ENCODE results near the gene SEPTIN2.
"Not testable (repeated sequence)": the region's sequence is repeated elsewhere in the genome, so short reads cannot be mapped to it uniquely, and the experiment has no call there.

Gene SEPTIN2

DNA sequence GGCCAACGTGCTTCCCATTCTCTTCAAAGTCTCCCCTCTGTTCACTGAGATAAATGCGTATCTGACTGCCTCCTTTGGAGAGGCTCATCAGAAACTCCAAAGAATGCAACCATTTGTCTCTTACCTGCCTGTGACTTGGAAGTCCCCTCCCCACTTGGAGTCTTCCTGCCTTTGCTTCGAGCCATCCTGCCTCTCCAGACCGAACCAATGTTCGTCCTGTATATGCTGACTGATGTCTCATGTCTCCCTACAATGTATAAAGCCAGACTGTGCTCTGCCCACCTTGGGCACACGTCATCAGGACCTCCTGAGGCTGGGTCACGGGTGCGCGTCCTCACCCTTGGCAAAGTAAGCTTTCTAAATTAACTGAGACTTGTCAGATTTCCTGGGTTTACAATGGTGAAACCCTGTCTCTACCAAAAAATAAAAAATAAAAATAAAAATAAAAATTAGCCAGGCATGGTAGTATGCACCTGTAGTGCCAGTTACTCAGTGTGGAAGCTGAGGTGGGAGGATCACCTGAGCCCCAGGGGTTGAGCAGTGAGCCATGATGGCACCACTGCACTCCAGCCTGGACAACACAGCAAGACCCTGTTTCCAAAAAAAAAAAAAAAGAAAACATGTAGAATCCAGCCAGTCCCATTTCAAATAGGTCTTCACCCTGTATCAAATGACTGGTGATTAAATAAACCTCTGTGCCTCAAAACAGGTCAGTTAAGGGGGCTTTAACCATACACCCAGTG lies 29.2 kb upstream of the SEPTIN2 start:
- no peak for DNase-seq (ENCODE audit: low read depth in 2 of 2)

DNA sequence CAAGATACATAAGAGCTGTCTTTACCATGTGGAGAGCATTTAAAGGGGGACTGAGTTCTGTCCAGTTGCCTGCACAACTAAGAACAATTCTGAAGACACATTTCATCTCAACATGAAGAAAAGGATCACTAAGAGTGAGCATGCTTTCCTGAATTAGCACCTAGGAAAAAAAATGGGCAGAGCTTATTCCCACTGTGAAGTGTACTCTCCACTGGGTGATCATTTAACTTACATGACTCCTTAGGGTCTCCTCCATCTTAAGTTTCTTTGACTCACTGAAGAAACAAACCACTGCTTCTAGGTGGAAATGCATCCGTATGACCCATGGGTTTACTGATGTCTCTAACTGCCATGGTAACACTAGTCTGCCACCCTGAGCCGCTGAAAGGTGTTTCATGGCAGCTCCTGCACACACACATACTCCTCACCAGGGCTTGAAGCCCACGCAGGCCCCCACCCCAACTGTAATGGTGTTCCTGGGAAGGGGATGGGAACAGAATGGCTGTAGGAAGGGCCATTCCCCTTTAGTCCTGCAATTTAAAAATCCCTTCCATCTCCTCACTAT lies 27.3 kb upstream of the SEPTIN2 start:
- DNase-seq (ENCODE audit: low read depth in 2 of 2): no peak

DNA sequence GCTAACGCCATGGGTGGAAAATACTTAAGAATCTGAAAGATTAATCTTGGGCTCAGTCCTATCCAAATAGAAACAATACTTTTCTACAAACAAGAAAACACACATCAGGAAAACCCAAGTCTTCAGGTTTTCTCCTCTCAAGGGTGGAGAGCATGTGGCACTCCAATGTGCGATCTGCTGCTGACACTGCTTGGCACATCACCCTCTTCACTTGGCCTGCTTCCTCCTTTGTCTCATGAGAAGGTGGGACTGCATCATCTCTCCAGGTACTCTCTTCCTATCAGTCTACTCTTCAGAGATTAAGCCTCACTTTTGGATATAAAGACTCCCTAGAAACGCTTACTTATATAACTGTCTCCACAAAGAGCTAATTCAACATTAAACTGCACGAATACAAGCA lies 26.7 kb upstream of the SEPTIN2 start:
- DNase-seq (ENCODE audit: low read depth in 2 of 2): no peak

DNA sequence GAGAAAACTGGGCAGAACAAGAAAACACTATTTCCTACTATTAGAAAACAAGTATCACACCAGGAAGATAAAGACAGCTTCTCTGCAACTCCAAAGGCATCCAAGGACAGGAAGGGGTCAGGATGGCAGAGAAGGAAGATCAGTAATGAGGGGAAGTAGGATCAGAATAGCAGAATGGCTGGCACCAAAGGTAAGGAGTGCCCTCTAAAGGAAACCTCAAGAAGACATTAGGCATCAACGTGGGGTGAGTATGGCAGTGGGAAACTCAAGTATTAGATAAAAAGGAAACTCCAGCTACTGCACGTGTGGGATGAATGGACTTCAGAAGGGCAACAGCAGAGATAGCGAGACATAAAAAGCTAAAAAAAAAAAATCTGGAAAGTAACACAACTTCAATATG lies 26.1 kb upstream of the SEPTIN2 start:
- no peak for DNase-seq (ENCODE audit: low read depth in 2 of 2)

DNA sequence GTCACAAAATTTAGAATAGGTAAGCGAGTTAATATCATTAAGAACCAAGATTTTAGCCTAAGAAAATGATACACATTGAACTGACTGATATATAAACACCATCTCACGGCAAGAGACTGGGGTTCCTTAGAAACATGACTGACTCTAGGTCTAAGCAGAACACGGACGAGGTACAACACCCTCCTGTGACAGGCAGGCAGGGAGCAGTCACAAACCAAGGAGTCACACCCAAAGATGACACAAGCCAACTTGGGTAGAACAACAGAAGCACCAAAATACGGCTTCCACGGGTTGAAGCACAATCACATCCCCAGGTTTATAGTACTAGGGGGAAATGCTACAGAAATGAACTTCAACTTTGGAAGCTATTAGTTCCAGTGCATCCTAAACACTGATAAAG lies 24.6 kb upstream of the SEPTIN2 start:
- no peak for DNase-seq (ENCODE audit: low read depth in 2 of 2)

DNA sequence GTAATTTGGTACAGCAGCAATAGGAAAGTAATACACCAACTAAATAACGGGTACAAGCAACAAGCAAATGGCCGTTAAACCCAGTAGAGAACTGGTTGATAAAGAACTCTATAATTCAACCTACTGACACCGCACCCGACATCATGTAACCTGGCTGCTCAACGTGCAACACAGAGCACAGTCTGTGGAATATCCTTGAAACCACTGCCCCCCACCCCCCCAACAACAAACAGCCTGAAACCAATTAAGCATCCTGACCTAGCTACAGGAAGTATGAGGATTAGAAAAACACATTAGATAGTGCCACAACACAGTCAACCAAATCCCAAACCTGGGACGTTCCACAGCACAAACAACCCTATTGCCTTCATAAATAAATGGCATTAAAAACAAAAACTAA lies 23.7 kb upstream of the SEPTIN2 start:
- no peak for DNase-seq (ENCODE audit: low read depth in 2 of 2)

DNA sequence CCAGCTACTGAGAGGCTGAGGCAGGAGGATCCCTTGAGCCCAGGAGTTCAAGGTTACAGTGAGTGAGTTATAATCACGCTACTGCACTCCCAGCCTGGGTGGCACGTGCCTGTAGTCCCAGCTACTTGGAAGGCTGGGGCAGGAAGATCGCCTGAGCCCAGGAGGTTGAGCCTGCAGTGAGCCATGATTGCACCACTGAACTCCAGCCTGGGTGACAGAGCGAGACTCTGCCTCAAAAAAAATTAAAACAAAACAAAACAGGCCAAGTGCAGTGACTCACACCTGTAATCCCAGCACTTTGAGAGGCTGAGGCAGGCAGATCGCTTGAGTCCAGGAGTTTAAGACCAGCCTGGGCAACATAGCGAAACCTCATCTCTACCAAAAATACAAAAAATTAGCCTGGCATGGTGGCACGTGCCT lies 22.3 kb upstream of the SEPTIN2 start:
- not testable (repeated sequence) for DNase-seq (ENCODE audit: low read depth in 2 of 2)

DNA sequence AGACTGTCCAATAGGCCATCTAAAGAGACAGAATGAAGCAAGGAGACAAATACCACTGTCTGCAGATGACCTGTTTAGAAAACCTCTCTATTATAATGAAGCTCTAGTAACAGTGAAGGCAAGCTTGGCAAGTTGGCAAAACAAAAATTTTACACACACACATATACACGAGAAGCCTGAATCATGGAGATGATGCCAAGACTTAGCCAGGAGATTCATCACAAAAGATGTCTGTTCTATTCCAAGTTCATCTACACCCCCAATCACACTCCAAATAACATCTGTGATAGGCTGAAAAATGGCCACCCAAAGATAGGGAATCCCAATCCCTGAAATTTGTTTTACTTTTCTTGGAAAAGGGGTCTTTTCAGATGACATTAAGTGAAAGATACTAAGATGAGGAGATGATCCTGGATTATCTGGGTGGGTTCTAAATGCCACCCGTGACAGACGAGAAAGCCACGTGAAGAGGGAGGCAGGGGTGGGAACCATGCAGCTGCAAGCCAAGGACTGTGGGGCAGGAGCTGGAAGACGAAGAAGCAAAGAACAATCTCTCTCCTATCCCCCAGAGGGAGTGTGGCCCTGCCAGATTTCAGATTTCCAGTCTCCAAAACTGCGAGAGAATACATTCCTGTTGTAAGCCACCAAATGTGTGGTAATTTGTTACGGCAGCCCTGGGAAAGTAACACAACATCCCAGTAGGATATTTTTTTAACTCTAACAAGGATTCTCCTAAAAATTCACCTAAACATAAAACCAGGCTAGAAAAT lies 20.2 kb upstream of the SEPTIN2 start:
- no peak for DNase-seq (ENCODE audit: low read depth in 2 of 2)

DNA sequence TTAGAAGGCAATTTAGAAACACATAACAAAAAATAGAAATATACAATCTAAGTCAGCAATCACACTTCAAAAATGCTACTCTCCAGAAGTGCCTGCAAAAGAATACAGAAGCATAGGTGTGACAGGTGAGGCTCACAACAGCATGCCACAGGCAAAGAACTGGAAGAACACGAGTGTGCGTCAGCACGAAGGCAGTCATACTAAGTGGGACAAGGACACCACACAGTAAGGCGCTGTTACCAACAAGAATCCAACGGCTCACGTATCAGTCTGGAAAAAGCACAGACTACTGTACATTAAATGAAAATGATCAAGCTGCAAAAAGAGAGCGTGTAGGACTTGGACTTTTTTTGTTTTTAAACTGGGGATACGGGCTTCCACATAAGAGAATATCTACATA lies 19.0 kb upstream of the SEPTIN2 start:
- DNase-seq (ENCODE audit: low read depth in 2 of 2): no peak

DNA sequence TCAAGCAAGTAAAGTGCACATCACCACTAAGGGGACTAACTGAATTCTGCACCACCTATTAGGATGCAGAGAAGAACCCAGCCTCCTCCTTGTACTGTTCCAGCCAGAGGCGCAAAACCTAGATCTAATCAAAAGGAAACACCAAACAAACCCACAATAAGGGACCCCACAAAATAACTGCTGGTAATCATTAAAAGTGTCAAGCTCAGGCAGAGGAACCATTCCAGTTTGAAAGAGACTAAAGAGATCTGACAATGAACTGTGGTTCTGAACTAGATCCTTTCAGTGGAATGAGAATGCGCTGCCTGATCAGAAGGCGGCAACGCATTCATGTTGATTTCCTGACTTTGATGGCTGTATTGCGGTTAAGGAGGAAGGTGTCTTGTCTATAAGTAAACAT lies 17.1 kb upstream of the SEPTIN2 start:
- DNase-seq (ENCODE audit: low read depth in 2 of 2): no peak

DNA sequence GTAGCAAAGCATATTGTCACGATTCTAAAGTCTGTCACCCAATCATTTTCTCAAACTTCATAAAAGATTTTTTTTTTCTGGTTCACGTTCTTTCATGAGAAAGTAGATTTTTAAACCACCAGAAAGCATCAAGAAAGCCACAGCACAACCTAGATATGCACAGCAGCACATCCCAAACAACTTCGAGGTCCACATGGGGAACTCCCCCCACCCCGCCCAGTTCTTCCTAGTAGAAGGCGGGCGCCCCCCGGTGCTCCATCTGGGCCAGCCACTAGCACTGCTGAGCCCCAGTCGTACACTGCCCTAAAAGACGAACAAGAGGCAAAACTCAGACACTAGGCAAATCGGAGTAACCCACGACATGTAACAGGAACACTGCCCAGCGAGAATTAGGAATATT lies 15.7 kb upstream of the SEPTIN2 start:
- no peak for DNase-seq (ENCODE audit: low read depth in 2 of 2)

DNA sequence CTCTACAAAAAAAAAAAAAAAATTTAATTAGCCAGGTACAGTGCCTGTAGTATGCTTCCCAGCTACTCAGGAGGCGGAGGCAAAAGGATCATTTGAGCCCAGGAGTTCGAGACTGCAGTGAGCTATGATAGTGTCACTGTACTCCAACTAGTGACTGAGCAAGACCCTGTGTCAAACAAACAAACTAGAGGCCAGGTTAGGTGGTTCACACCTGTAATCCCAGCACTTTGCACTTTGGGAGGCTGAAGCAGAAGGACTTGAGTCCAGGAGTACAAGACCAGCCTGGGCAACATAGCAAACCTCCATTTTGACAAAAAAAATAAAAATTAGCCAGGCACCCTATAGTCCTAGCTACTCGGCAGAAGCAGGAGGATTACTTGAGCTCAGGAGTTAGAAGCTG lies 13.6 kb upstream of the SEPTIN2 start:
- no peak for DNase-seq (ENCODE audit: low read depth in 2 of 2)

DNA sequence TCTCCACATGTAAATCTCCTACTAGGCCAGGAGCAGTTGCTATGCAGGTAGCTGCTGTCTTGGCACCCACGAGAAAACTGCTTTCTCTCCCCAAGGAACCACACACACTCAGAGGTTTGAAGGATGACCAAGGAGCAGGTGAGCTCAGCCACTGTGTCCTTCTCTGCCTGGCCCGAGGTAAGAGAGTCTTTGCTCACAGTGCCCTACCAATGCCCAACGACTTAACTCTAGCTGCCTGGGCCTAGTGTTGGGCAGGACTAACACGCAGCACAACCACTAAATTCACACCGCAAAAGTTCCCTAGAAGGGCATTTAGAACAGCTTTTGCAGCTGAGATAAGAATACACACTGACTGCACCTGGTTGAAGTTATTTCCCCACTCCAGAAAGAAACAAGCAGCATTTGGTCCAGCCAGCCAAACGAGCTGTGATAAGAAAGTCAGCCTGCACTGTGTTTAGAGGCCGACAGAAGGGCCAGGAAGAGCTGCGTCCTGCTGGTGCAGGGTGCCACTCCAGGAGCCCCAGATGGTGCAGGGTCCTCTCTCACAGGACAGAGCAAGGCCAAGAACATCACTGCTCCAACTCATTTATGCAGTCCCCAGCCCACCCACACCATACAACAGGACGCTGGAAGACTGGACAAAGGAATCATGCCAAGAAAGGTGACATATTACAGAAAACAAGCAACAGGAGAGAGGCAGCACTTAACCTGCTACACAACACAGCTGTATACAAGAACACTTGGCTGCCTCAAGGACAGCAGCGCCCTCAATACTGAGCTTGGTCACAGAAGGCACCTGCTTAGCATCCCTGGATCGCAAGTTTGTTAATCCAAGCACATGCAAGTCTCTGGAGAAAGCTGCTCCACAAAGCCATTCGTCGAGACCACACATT lies 12.7 kb upstream of the SEPTIN2 start:
- DNase-seq (ENCODE audit: low read depth in 2 of 2): no peak

DNA sequence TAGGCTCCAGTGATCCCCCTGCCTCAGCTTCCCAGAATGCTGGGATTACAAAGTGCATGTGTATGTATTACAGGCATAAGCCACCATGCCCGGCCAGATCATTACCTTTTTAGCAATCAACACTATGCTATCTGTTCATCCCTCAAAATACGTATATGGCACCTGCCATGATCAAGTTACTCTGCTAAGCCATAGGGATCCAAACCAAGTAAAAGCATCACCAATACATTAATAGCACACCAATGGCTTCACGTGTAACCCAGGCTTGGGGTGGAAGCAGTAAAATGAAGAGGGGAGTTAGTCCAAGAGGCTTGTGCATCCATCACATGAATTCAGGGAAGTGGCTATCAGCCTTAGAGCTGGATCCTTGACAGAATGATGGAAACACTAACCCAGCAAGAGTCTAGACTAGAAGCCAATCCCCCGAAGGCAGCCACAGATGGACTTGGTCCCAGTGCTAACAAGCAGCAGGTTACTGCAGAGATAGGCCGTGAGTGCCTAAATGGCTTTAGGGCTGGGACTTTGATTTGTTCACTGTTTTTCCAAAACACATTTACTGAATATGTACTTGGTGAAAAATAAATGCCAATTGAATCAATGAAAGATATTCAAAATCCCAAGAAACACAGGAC lies 11.6 kb upstream of the SEPTIN2 start:
- no peak for DNase-seq (ENCODE audit: low read depth in 2 of 2)

DNA sequence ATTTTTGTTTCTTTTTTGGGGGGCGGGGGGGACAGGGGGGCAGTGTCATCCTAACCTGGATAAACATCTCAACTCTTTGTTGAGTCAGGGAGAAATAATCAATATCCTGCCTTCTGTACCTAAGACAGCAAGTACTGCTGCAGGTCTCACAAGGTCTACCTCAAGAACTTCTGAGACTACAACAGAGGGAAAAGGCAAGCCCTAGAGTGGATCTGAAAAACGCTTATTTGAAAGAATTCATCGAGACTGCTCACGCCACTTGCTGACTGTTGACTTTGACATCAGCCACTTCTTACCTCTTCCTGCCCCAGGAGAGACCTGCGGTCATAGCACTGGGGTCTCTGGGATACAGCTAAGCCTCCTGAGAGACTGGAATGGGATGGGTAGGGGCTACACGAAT lies 8.7 kb upstream of the SEPTIN2 start:
- DNase-seq (ENCODE audit: low read depth in 2 of 2): no peak

DNA sequence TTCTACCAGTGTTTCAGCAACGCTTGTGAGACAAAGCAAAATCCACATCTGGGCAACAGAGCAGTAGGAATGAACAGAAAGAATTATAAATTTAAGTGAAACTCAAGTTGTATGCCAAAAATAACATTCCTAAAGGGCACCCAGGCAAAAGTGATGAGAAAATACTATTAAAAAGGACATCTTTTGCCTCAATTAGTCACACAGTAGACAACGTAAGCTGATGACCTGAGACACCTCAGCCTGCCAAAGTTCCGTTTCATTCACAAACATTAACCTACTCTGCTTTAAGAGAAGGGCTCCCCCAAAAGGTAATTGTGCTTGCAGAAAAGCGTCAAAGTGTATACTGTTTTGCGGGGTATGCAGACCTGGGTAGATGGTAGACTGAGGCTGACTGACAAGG lies 7.5 kb upstream of the SEPTIN2 start:
- DNase-seq (ENCODE audit: low read depth in 2 of 2): no peak

DNA sequence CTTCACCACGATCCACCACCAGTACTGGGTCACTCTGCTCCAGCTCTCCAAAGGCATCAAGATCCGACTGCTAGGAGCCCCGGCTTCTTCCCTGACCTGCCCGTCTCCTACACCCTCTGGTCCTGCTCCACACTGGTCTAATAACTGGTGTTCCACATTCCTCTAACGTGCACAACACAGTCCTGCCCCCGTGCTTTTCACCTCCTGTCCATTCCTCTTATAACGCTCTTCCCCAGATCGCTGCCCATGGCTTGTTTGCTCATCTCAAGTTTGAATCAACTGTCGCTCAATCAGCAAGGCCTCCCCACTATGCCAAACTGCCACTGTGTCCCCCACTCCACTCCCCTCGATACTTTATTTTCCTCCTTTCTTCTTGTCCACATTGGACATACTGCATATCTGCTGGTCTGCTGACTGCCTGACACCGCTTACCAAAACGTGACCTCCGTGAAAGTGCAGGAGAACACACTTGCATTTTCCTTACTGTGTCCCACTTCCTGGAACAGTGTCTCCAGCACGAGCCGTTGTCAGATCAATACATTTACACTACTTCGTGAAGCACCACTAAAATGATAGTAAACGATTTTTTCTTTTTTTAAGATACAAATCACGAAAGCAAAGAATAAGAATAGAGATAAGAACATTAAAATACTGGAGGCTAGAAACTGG lies 6.8 kb upstream of the SEPTIN2 start:
- no peak for DNase-seq (ENCODE audit: low read depth in 2 of 2)

DNA sequence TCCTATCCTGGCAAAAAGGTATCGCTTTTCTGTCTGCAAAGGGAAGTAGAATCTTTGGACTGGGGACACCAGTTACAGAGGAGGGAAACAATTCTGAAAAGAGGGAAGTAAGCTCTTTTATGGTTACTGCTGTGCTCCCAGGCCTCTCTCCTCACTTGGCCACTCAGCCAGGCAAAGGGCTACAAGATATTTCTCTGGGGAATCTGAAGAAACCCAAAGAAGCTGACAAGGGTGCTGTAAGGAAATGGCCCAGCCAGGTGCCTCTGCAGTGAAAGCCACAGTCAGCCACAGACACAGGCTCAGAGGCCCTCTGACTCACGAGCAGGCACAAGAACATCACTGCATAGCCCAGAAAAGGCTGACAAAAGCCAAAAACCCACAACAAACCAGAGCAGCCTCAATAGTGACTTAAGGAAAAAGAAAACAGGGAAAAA lies 6.0 kb upstream of the SEPTIN2 start:
- peak; percentile 46 to 53 for DNase-seq (ENCODE audit: low read depth in 2 of 2)

DNA sequence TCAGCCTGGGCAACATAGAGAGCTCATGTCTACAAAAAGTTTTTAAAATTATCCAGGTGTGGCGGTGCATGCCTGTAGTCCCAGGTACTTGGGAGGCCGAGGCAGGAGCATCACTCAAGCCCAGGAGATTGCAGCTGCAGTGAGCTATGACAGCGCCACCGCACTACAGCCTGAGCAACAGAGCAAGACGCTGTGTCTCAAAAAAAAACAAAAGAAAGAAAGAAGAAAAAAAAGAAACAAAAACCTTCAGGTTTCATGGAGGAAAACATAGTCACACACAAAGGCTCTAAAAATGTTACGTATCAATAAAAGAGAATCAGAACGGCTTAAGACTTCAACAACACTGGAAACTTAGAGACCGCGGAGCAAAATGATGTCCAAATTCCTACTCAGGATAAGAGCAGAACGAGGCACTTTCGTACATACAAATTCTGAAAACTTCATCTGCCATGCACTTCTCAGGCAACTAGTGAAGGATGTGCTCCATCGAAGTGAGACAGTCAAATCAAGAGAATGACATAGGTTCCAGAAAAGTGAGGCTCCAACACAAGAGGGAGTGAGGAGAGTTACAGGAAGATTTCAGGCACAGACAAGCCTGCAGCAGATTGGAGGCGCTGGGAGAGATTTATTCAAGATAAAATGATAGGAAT lies 4.7 kb upstream of the SEPTIN2 start:
- no peak for DNase-seq (ENCODE audit: low read depth in 2 of 2)

DNA sequence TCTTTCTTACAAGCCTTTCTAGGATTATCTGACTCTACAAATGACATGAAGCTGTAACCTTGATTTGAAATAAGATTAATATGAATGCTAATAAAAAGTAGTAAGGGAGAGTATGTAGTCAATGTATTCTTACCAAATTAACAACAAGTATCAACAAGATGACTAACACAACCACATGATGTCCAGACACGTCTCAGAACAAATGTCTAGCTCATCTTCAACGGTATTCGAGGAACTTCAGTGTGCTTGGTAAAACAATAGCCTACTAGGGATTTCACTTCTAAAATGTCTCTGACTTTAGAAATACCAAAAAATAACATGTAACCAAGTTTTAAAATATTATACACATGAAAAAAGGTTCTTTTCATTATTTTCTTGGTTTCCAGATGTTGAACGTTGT lies 3.6 kb upstream of the SEPTIN2 start:
- DNase-seq (ENCODE audit: low read depth in 2 of 2): no peak
